Fibroblast of lung (primary cell): ENCODE data around the gene CLDN3. TPM values are rescaled to one million over a fixed set of nuclear protein-coding genes. Genes with fewer than 3 reads are reported as not detected.

ENCODE experiments used
- DNase-seq, 2 donors: peaks; one replicate each; pipeline versions ENCODE4 v3.0.0 to v3.0.0-alpha.2; 2010; ENCODE audit warnings: low read depth in 2 of 2
- H2AFZ ChIP-seq: 2 replicates; pipeline ENCODE4 v1.5.1; 2012; ENCODE audit warnings: low read length, control low read depth, inconsistent platforms
- H3K27ac ChIP-seq: 2 replicates; pipeline ENCODE4 v1.5.1; 2011; ENCODE audit warnings: low read length, control low read depth; ENCODE audit not compliant: insufficient read depth
- H3K27me3 ChIP-seq: 2 replicates; pipeline ENCODE4 v1.5.1; 2011; ENCODE audit warnings: mild to moderate bottlenecking, low read length; ENCODE audit not compliant: control insufficient read depth, insufficient read depth
- H3K36me3 ChIP-seq: 2 replicates; pipeline ENCODE4 v1.5.1; 2011; ENCODE audit warnings: low read length; ENCODE audit not compliant: control insufficient read depth, insufficient read depth
- H3K4me1 ChIP-seq: 2 replicates; pipeline ENCODE4 v1.5.1; 2011; ENCODE audit warnings: low read length; ENCODE audit not compliant: control insufficient read depth, insufficient read depth; ENCODE audit errors: extremely low read depth
- H3K4me2 ChIP-seq: 2 replicates; pipeline ENCODE4 v1.5.1; 2011; ENCODE audit warnings: low read length, control low read depth; ENCODE audit not compliant: insufficient read depth; ENCODE audit errors: extremely low read depth
- H3K4me3 ChIP-seq, 4 experiments: fragments of 200-600 bp in 1 of 4; sonication (generic) in 1 of 4; replicated peaks in 1 of 4; 2 replicates each; pipeline ENCODE4 v1.5.1; 2011 to 2016; ENCODE audit warnings: low read length in 4 of 4, low read depth in 3 of 4, mild to moderate bottlenecking in 3 of 4, control low read depth in 2 of 4, inconsistent platforms in 1 of 4, mixed read lengths in 1 of 4; ENCODE audit not compliant: insufficient read depth in 1 of 4; ENCODE audit errors: control extremely low read depth in 1 of 4
- H3K79me2 ChIP-seq: 2 replicates; pipeline ENCODE4 v1.5.1; 2012; ENCODE audit warnings: mild to moderate bottlenecking, low read length, inconsistent platforms; ENCODE audit not compliant: control insufficient read depth, insufficient read depth
- H3K9ac ChIP-seq: 2 replicates; pipeline ENCODE4 v1.5.1; 2011; ENCODE audit warnings: mild to moderate bottlenecking, low read length, control low read depth; ENCODE audit not compliant: insufficient read depth
- H3K9me3 ChIP-seq: 2 replicates; pipeline ENCODE4 v1.5.1; 2012; ENCODE audit warnings: low read depth, low read length; ENCODE audit not compliant: control insufficient read depth, insufficient read depth
- H4K20me1 ChIP-seq: 2 replicates; pipeline ENCODE4 v1.5.1; 2011; ENCODE audit warnings: low read length; ENCODE audit not compliant: control insufficient read depth, insufficient read depth; ENCODE audit errors: extremely low read depth
- EZH2 ChIP-seq: IDR thresholded peaks from 2 replicates; pipeline ENCODE4 v1.5.1; 2012; ENCODE audit warnings: low read length, control low read depth, mild to moderate bottlenecking; ENCODE audit errors: missing control alignments
- polyA plus RNA-seq, 2 donors: library from polyadenylated mRNA; depleted of rRNA in 1 of 2; stranded (reverse) in 1 of 2; unstranded in 1 of 2; fragments of >200 nt; gene quantifications; 2 replicates each; pipeline ENCODE4 v1.2.1, GENCODE V29; 2011 to 2012; ENCODE audit warnings: missing spikeins in 1 of 2
- total RNA-seq: library from RNA; depleted of rRNA; stranded (reverse); fragments of >200 nt; gene quantifications from 2 replicates; pipeline ENCODE4 v1.2.1, GENCODE V29; 2014
- TF ChIP-seq, protein P1 (sequence below), 2 donors: IDR thresholded peaks in 1 of 2; conservative IDR thresholded peaks in 1 of 2; 1 replicate in 1 of 2; 2 replicates in 1 of 2; pipeline ENCODE4 v1.5.1; 2011 to 2012; ENCODE audit warnings: low read length in 2 of 2, control low read depth in 1 of 2, inconsistent platforms in 1 of 2, low read depth in 1 of 2, mild to moderate bottlenecking in 1 of 2

Gene CLDN3
- total and polyA plus RNA-seq, 2 donors (not counting 1 experiment from before 2014, with no cell fraction given), result not detected

DNA sequence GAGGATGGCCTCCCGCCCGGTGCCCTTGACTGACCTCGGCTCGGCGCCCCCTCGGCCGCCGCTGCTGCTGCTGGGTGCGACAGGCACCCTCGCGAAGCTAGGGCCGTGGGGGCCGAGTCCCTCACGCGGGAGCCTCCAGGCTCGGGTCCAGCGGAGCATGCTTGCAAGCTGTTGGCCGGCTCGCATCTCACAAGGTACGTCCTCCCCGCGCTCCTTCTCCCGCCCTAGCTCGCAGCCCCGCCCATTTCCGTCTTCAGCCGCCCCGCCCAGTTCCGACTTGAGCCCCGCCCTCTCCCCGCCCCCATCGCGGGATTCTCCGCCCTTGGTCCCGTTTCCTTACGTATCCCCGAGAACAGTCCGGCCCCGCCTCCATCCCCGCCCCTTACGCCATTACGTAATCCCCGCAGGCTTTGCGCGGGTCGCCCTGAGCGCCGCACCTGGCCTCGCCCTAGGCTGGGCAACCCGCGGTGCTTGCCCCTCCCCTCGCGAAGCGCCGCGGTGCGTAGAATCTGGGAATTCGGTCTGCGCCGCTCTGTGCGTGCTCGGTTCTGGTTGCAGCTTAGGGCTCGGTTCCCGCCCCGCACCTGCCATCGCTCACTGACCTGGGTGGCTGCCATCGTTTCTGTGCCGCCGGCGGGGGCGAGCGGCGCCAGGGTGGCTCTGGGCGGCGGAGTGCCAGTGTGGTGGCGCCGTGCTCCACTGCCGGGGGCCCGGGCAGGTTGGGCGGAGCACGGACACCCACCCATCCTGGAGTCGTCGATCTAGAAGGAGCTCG is 31.3 kb downstream of the CLDN3 start, which contains the start of gene ABHD11:
Gene ABHD11, minus strand, starts transcription at position 191 of the 775 bp plus-strand sequence. Its CDS starts 32 bp downstream, at position 159.
- Histone ChIP-seq H3K4me2 (peak within 1 kb of the TSS; percentile 90), H3K79me2 (peaks cover 7% of the 10 kb centered on the region), H3K9me3 (no peaks in the 10 kb centered on the region), H2AFZ (peak within 1 kb of the TSS; percentile 90), H3K27ac (peak within 1 kb of the TSS; percentile 88), H3K4me3 (peak within 1 kb of the TSS; percentile 69 to 95 (median 87)), H3K9ac (peak within 1 kb of the TSS; percentile 82), H3K36me3 (peaks cover 2% of the 10 kb centered on the region), H4K20me1 (no peaks in the 10 kb centered on the region), H3K27me3 (no peaks in the 10 kb centered on the region), H3K4me1 (peaks cover 8% of the 10 kb centered on the region)
- DNase-seq, result peak; percentile 92 to 95
- TF ChIP-seq EZH2, result no peak
- TF ChIP-seq, protein P1, sequence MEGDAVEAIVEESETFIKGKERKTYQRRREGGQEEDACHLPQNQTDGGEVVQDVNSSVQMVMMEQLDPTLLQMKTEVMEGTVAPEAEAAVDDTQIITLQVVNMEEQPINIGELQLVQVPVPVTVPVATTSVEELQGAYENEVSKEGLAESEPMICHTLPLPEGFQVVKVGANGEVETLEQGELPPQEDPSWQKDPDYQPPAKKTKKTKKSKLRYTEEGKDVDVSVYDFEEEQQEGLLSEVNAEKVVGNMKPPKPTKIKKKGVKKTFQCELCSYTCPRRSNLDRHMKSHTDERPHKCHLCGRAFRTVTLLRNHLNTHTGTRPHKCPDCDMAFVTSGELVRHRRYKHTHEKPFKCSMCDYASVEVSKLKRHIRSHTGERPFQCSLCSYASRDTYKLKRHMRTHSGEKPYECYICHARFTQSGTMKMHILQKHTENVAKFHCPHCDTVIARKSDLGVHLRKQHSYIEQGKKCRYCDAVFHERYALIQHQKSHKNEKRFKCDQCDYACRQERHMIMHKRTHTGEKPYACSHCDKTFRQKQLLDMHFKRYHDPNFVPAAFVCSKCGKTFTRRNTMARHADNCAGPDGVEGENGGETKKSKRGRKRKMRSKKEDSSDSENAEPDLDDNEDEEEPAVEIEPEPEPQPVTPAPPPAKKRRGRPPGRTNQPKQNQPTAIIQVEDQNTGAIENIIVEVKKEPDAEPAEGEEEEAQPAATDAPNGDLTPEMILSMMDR (conservative IDR thresholded peaks at IDR 0.05 in 1 of 2, IDR thresholded peaks at IDR 0.05 in 1 of 2; ENCODE audit: low read depth in 1 of 2, low read length in 2 of 2), result no peak

DNA sequence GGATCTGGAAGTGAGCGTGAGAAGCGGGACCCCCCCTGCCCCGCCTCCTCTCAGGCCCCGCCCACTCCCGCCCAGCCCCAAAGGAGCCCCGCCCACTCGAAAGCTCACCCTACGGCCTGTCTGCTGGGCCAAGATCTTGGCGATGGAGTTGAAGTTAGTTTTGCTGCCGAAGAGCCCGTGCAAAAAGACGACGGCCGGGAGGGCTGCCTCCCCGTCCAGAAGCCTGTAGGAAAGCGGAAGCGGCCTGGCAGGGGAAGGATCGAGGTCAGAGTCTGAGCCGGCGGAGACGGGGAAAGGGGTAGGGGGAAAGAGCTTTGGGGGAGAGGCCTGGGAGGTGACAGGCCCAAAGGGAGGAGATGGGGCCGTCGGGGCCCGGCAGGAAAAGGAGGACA is 31.9 kb downstream of the CLDN3 start:
- peak; percentile 38 to 49 for DNase-seq
- Histone ChIP-seq H3K4me1 (peaks cover 8% of the 10 kb centered on the region), H3K4me2 (peak overlapping the region; percentile 90), H3K27me3 (no peaks in the 10 kb centered on the region), H2AFZ (peak overlapping the region; percentile 83), H4K20me1 (no peaks in the 10 kb centered on the region), H3K36me3 (peaks cover 2% of the 10 kb centered on the region), H3K9me3 (no peaks in the 10 kb centered on the region), H3K4me3 (peak overlapping the region; percentile 69 to 95 (median 87)), H3K27ac (peak overlapping the region; percentile 88), H3K79me2 (peaks cover 7% of the 10 kb centered on the region), H3K9ac (peak overlapping the region; percentile 74)
- TF ChIP-seq, protein P1 (conservative IDR thresholded peaks at IDR 0.05 in 1 of 2, IDR thresholded peaks at IDR 0.05 in 1 of 2; ENCODE audit: low read depth in 1 of 2, low read length in 2 of 2), result no peak
- no peak for TF ChIP-seq EZH2

DNA sequence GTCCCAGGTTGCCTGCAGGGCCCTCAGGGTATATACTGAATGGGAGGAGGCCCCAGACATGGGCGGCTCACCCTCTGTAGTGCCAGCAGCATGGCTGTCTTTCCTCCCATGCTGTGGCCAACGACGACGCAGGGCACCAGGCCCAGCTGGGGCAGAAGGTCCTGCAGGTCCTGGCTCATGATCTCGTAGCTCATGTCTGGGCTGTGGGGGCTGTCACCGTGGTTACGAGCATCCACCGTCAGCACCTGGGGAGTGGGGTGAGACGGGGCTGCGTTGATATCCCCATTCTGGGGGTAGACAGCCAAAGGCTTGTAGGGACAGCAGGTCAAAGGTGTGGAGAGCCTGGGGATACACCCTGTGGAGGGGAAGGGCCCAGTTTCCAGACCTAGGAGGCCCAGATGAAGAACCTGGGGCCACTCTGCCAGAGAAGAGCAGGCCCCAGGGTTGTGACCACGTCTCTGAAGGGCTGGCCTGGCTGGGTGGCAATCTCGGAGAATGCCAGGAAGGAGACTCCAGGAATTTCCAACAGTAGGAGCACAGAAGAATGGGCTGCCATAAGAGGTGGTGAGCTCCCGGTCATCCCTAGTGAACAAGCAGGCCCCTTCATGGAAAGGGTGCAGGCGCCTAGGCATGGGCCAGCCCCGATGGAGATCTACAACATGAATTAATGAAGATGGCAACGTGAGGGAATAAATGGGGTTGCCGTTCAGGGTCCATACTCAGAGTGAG is 32.4 kb downstream of the CLDN3 start:
- no peak overlapping the region for H2AFZ ChIP-seq
- no peak for DNase-seq
- no peaks in the 10 kb centered on the region for H3K27me3 ChIP-seq
- peak overlapping the region; percentile 69 to 95 (median 87) for H3K4me3 ChIP-seq
- peaks cover 7% of the 10 kb centered on the region for H3K79me2 ChIP-seq
- no peak for TF ChIP-seq EZH2
- TF ChIP-seq, protein P1 (conservative IDR thresholded peaks at IDR 0.05 in 1 of 2, IDR thresholded peaks at IDR 0.05 in 1 of 2; ENCODE audit: low read depth in 1 of 2, low read length in 2 of 2), result no peak
- H3K4me2 ChIP-seq, result peak overlapping the region; percentile 49
- H3K4me1 ChIP-seq, result peaks cover 8% of the 10 kb centered on the region
- H3K36me3 ChIP-seq, result peaks cover 2% of the 10 kb centered on the region
- no peaks in the 10 kb centered on the region for H4K20me1 ChIP-seq
- H3K9ac ChIP-seq, result no peak overlapping the region
- no peak overlapping the region for H3K27ac ChIP-seq
- no peaks in the 10 kb centered on the region for H3K9me3 ChIP-seq
